Measurements from ENCODE around the gene ZC3H7B. TPM values are rescaled to one million over a fixed set of nuclear protein-coding genes. Genes with fewer than 3 reads are reported as not detected.
A peak's percentile ranks its signal among the peaks of the same experiment; 100 is the strongest.
"Not testable (repeated sequence)": the region's sequence is repeated elsewhere in the genome, so short reads cannot be mapped to it uniquely, and the experiment has no call there.

The ZC3H7B gene
- polyA plus RNA-seq, 2 of the 4 experiments (the other 2 are of a cell fraction): 12.4 to 22.8 TPM

GRCh38 chr22:41290262-41291221, 10.8 kb upstream of the ZC3H7B start (continued):
- TF ChIP-seq ELK1 (IDR thresholded peaks at IDR 0.05; ENCODE audit: low read depth, low read length): no peak
- no peak for TF ChIP-seq SREBF2 (IDR thresholded peaks at IDR 0.05)
- TF ChIP-seq HMGXB4 (CRISPR knock-in tag; IDR thresholded peaks at IDR 0.05; ENCODE audit: borderline replicate concordance): no peak

GRCh38 chr22:41294816-41295215, 6.5 kb upstream of the ZC3H7B start:
- POLR2A ChIA-PET; H3K27ac ChIP-seq; H3K9me3 ChIP-seq; ATAC-seq; H3K4me3 ChIP-seq; CTCF ChIA-PET; H3K4me2 ChIP-seq; DNase-seq (ENCODE audit: low read depth in 1 of 2, low spot score in 1 of 2); FAIRE-seq: not testable (repeated sequence)
- no CpG with 5 or more reads among the region's 28 CpGs for WGBS (ENCODE audit: missing lambda C conversion rate)
- H3K4me1 ChIP-seq: peaks cover 15% of the 10 kb centered on the region

- no peak for ATAC-seq
- DNase-seq (ENCODE audit: low read depth in 1 of 2, low spot score in 1 of 2): no peak
- WGBS (ENCODE audit: missing lambda C conversion rate): 91% methylated on average over 9 of the region's 9 CpGs
- no peak for TF ChIP-seq HEYL (CRISPR knock-in tag; IDR thresholded peaks at IDR 0.05)
- no peak for TF ChIP-seq EHF (CRISPR knock-in tag; IDR thresholded peaks at IDR 0.05)
- ChIA-PET CTCF (interaction anchor here (0.6 kb wide), 1 partner anchor 40 kb away, joined by 3 read pairs; no protein-coding TSS in a partner anchor), POLR2A (no interaction called here)
- no peak for FAIRE-seq
- H3K4me1 ChIP-seq: peaks cover 4% of the 10 kb centered on the region; the same call in 2 of the 3 replicates
- no peak overlapping the region for H3K4me2 ChIP-seq
- no peak overlapping the region for H3K4me3 ChIP-seq
- H3K9me3 ChIP-seq: no peaks in the 10 kb centered on the region
- H3K27ac ChIP-seq: no peak overlapping the region
These were observed 4.3 kb upstream of the ZC3H7B start for GRCh38 chr22:41296826-41297667.

- ATAC-seq (no peak), DNase-seq (ENCODE audit: low read depth in 1 of 2, low spot score in 1 of 2) (no peak), FAIRE-seq (no peak)
- H3K4me3 ChIP-seq: peak overlapping the region; percentile 98
- peak overlapping the region; percentile 84 for H3K4me2 ChIP-seq
- no peaks in the 10 kb centered on the region for H3K9me3 ChIP-seq
- POLR2A ChIA-PET: interaction anchor here (1.1 to 1.6 kb wide), 4 partner anchors 12 to 349 kb away, joined by 4 to 11 read pairs (median 4); partner anchors contain the start of genes RANGAP1 and TEF
- WGBS (ENCODE audit: missing lambda C conversion rate): 61% methylated on average over 7 of the region's 7 CpGs
- peak overlapping the region; percentile 98; a peak in 4 of 6 replicates for H3K27ac ChIP-seq
- TF ChIP-seq CBX2 (IDR thresholded peaks at IDR 0.05; ENCODE audit: borderline replicate concordance, low read depth): no peak
- TF ChIP-seq HOXB13 (CRISPR knock-in tag; IDR thresholded peaks at IDR 0.05; ENCODE audit: low read depth): no peak
- TF ChIP-seq RARB (CRISPR knock-in tag; IDR thresholded peaks at IDR 0.05): no peak
- no peak for TF ChIP-seq EHMT2 (IDR thresholded peaks at IDR 0.05; ENCODE audit: low read depth)
- TF ChIP-seq HES2 (IDR thresholded peaks at IDR 0.05): no peak
- TF ChIP-seq CEBPB (IDR thresholded peaks at IDR 0.05): no peak
- no peak for TF ChIP-seq JUNB (IDR thresholded peaks at IDR 0.05)
- no peak for TF ChIP-seq FOSL2 (IDR thresholded peaks at IDR 0.05)
- TF ChIP-seq FOSL2 (CRISPR knock-in tag; IDR thresholded peaks at IDR 0.05): no peak
- no peak for TF ChIP-seq ZC3H11A (IDR thresholded peaks at IDR 0.05)
- no peak for TF ChIP-seq HOXB5 (CRISPR knock-in tag; IDR thresholded peaks at IDR 0.05)
- no peak for TF ChIP-seq RFX5 (IDR thresholded peaks at IDR 0.05)
- TF ChIP-seq CTCF (IDR thresholded peaks at IDR 0.05): no peak
- TF ChIP-seq NPAS2 (CRISPR knock-in tag; IDR thresholded peaks at IDR 0.05; ENCODE audit: borderline replicate concordance): no peak
- TF ChIP-seq MAZ (IDR thresholded peaks at IDR 0.05; ENCODE audit: borderline replicate concordance, low read depth, low read length): no peak
- no peak for TF ChIP-seq POLR2A (IDR thresholded peaks at IDR 0.05; ENCODE audit: low read length)
- TF ChIP-seq ZNF302 (CRISPR knock-in tag; IDR thresholded peaks at IDR 0.05): no peak
- TF ChIP-seq ATOH8 (CRISPR knock-in tag; IDR thresholded peaks at IDR 0.05; ENCODE audit: low read depth): no peak
- CTCF ChIA-PET: interaction anchor here (0.6 to 2.3 kb wide), 9 partner anchors 8 to 212 kb away, joined by 3 to 7 read pairs (median 4); partner anchors contain the start of gene RANGAP1
- H3K4me1 ChIP-seq: peaks cover 17% of the 10 kb centered on the region
These were observed 664 bp upstream of the ZC3H7B start for GRCh38 chr22:41300661-41301060.

All from A549 (cell line).